ENCODE results near the gene TCF12.

The TCF12 gene

GRCh38 chr15:57314221-57314620 is 395.8 kb downstream of the TCF12 start:
- TF ChIP-seq CTCF (IDR thresholded peaks at IDR 0.05; ENCODE audit: low read depth, low read length): no peak
- DNase-seq (ENCODE audit: extremely low read depth, low read depth): no peak

DNA sequence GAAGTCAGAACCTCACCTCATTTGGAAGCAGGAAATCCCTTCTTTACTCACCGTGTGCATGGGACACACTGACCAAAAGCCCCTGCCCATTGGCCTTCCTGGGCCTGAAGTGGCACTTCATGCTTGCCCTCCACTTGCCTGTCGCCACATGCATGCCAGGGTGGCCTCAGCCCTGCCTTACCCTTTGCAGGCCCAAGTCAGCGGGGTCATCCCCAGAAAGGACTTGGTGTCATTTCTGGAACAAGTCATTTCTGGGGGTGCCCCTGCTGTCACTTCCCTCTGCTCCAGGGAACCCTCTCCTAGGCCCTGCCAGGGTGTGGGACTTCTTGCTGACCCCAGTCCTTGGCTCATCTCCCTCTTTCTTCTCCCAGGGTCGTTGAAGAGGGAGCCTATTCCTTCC is 398.0 kb downstream of the TCF12 start:
- TF ChIP-seq CTCF (IDR thresholded peaks at IDR 0.05; ENCODE audit: low read depth, low read length): no peak
- DNase-seq (ENCODE audit: extremely low read depth, low read depth): no peak

GRCh38 chr15:57319226-57319918 is 400.9 kb downstream of the TCF12 start:
- no peak for DNase-seq (ENCODE audit: extremely low read depth, low read depth)
- TF ChIP-seq CTCF (IDR thresholded peaks at IDR 0.05; ENCODE audit: low read depth, low read length): no peak

DNA sequence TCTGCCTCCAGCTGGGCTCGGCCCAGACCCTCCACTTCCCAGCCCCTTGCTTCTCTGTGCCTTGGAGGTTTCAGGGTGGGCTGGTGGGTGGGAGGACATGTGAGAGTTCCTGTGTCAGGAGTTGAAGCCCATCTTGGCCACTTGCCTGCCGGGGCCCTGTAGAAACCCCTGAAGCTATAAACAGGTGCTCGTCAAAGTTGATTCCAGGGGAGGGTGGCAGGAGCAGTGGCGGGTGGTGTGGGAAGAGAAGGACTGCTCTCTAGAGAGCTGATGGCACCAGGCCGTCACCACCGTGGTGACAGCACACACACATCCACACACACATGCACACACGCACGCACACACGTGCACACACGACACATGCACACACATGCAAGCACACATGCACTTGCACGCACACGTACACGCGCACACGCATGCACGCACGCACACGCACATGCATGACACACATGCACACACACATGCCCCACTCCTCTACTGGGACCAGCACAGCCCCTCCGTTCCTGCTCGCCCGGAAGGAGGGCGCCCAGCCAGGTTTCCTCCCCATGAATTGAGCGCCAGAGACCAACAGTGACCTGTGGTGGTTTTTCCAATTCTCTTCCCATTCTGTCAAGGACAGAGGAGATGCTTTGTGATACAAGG is 401.6 kb downstream of the TCF12 start:
- DNase-seq (ENCODE audit: extremely low read depth, low read depth): no peak
- no peak for TF ChIP-seq CTCF (IDR thresholded peaks at IDR 0.05; ENCODE audit: low read depth, low read length)

- TF ChIP-seq CTCF (IDR thresholded peaks at IDR 0.05; ENCODE audit: low read depth, low read length): no peak
- peak; percentile 5 for DNase-seq (ENCODE audit: extremely low read depth, low read depth)
Observed at GRCh38 chr15:57320631-57321220, 402.3 kb downstream of the TCF12 start.

GRCh38 chr15:57321485-57321884 is 403.0 kb downstream of the TCF12 start:
- no peak for DNase-seq (ENCODE audit: extremely low read depth, low read depth)

More at GRCh38 chr15:57321485-57321884, 403.0 kb downstream of the TCF12 start:
- no peak for TF ChIP-seq CTCF (IDR thresholded peaks at IDR 0.05; ENCODE audit: low read depth, low read length)

Data from AG09319 (cell line).